KMS-11 (cell line): ENCODE results near the gene TANC1.

Experiments
- H2AFZ ChIP-seq: fragments of 200-600 bp; sonication (generic); 2 replicates; pipeline ENCODE4 v1.6.1; 2016; ENCODE audit warnings: antibody characterized with exemption, mixed run types, low read depth
- H3K27ac ChIP-seq: fragments of 200-600 bp; sonication (generic); 2 replicates; pipeline ENCODE4 v1.6.1; 2016; ENCODE audit warnings: mild to moderate bottlenecking, mixed run types
- H3K27me3 ChIP-seq: fragments of 200-600 bp; sonication (generic); 2 replicates; pipeline ENCODE4 v1.6.1; 2017; ENCODE audit warnings: mild to moderate bottlenecking, low read depth, mixed run types, moderate library complexity; ENCODE audit not compliant: insufficient read depth
- H3K36me3 ChIP-seq: fragments of 200-600 bp; sonication (generic); 2 replicates; pipeline ENCODE4 v1.6.1; 2017; ENCODE audit warnings: mild to moderate bottlenecking, mixed run types; ENCODE audit not compliant: insufficient read depth
- H3K4me1 ChIP-seq: fragments of 200-600 bp; sonication (generic); 2 replicates; pipeline ENCODE4 v1.6.1; 2016; ENCODE audit warnings: mild to moderate bottlenecking, low read depth, mixed run types; ENCODE audit not compliant: poor library complexity, severe bottlenecking
- H3K4me2 ChIP-seq: fragments of 200-600 bp; sonication (generic); 2 replicates; pipeline ENCODE4 v1.7.0; 2016; ENCODE audit warnings: mild to moderate bottlenecking, mixed run types
- H3K4me3 ChIP-seq: fragments of 200-600 bp; sonication (generic); IDR thresholded peaks from 2 replicates; pipeline ENCODE4 v1.6.1; 2017; ENCODE audit warnings: low read depth, low read length, mixed read lengths; ENCODE audit not compliant: insufficient read depth
- H3K79me2 ChIP-seq: fragments of 200-600 bp; sonication (generic); 2 replicates; pipeline ENCODE4 v1.6.1; 2016; ENCODE audit warnings: low read depth, mixed run types; ENCODE audit not compliant: insufficient read depth
- H3K9ac ChIP-seq: fragments of 200-600 bp; sonication (generic); 2 replicates; pipeline ENCODE4 v1.6.1; 2016; ENCODE audit warnings: mild to moderate bottlenecking, mixed run types
- H4K20me1 ChIP-seq: fragments of 200-600 bp; sonication (generic); 2 replicates; pipeline ENCODE4 v1.6.1; 2016; ENCODE audit warnings: mild to moderate bottlenecking, mixed run types; ENCODE audit not compliant: insufficient read depth
- CTCF ChIP-seq: fragments of 200-600 bp; sonication (generic); conservative IDR thresholded peaks from 2 replicates; pipeline ENCODE4 v1.6.1; 2017; ENCODE audit warnings: low read depth, mild to moderate bottlenecking, antibody characterized with exemption, low read length, moderate library complexity, mixed read lengths

The TANC1 gene

GRCh38 chr2:158932131-158932645, 36.3 kb upstream of the TANC1 start:
- Histone ChIP-seq H3K4me1 (peaks cover 1% of the 10 kb centered on the region), H3K4me3 (no peak overlapping the region), H3K79me2 (no peaks in the 10 kb centered on the region), H3K27me3 (no peaks in the 10 kb centered on the region), H3K36me3 (no peaks in the 10 kb centered on the region), H3K9ac (no peak overlapping the region), H2AFZ (no peak overlapping the region), H4K20me1 (no peaks in the 10 kb centered on the region), H3K4me2 (no peak overlapping the region), H3K27ac (no peak overlapping the region)
- TF ChIP-seq CTCF, result no peak

GRCh38 chr2:158934170-158934569, 34.3 kb upstream of the TANC1 start:
- Histone ChIP-seq H3K4me2 (no peak overlapping the region), H4K20me1 (no peaks in the 10 kb centered on the region), H3K27ac (no peak overlapping the region), H3K9ac (no peak overlapping the region), H3K4me1 (no peaks in the 10 kb centered on the region), H3K79me2 (no peaks in the 10 kb centered on the region), H3K27me3 (no peaks in the 10 kb centered on the region), H3K4me3 (no peak overlapping the region), H3K36me3 (no peaks in the 10 kb centered on the region), H2AFZ (no peak overlapping the region)
- no peak for TF ChIP-seq CTCF

- no peak overlapping the region for H3K4me3 ChIP-seq
- H4K20me1 ChIP-seq, result no peaks in the 10 kb centered on the region
- no peak overlapping the region for H2AFZ ChIP-seq
- H3K36me3 ChIP-seq, result no peaks in the 10 kb centered on the region
- H3K9ac ChIP-seq, result no peak overlapping the region
- no peaks in the 10 kb centered on the region for H3K4me1 ChIP-seq
- no peak overlapping the region for H3K27ac ChIP-seq
- H3K4me2 ChIP-seq, result no peak overlapping the region
- no peaks in the 10 kb centered on the region for H3K27me3 ChIP-seq
- no peak for TF ChIP-seq CTCF
- no peaks in the 10 kb centered on the region for H3K79me2 ChIP-seq
Observed at GRCh38 chr2:158935617-158936016, 32.8 kb upstream of the TANC1 start.

- no peak overlapping the region for H2AFZ ChIP-seq
- H3K27ac ChIP-seq, result no peak overlapping the region
- no peak overlapping the region for H3K4me2 ChIP-seq
Observed at GRCh38 chr2:158936978-158937377, 31.5 kb upstream of the TANC1 start.

More at GRCh38 chr2:158936978-158937377, 31.5 kb upstream of the TANC1 start:
- no peaks in the 10 kb centered on the region for H4K20me1 ChIP-seq
- no peaks in the 10 kb centered on the region for H3K79me2 ChIP-seq
- no peaks in the 10 kb centered on the region for H3K36me3 ChIP-seq
- H3K4me3 ChIP-seq, result no peak overlapping the region
- H3K4me1 ChIP-seq, result no peaks in the 10 kb centered on the region
- H3K27me3 ChIP-seq, result no peaks in the 10 kb centered on the region
- no peak for TF ChIP-seq CTCF
- no peak overlapping the region for H3K9ac ChIP-seq
